Smooth muscle cell (in vitro differentiated cells): ENCODE data around the gene WBP1L. TPM values are rescaled to one million over a fixed set of nuclear protein-coding genes. Genes with fewer than 3 reads are reported as not detected.

Experiments
- DNase-seq: peaks from one replicate; lab custom pipeline; 2025; ENCODE audit not compliant: unreplicated experiment; lab: John Stamatoyannopoulos, UW
- H2AFZ ChIP-seq: fragments of 200-600 bp; sonication (generic); 2 replicates; pipeline ENCODE4 v1.6.0; 2016; ENCODE audit warnings: antibody characterized with exemption, low read depth, mild to moderate bottlenecking
- H3F3A ChIP-seq: fragments of 200-600 bp; sonication (generic); 2 replicates; pipeline ENCODE4 v1.6.0; 2017; ENCODE audit warnings: antibody characterized with exemption, low read depth
- H3K27ac ChIP-seq: fragments of 200-600 bp; sonication (generic); 2 replicates; pipeline ENCODE4 v1.5.1; 2016; ENCODE audit warnings: low read depth, mild to moderate bottlenecking
- H3K27me3 ChIP-seq: fragments of 200-600 bp; sonication (generic); 2 replicates; pipeline ENCODE4 v1.6.1; 2016; ENCODE audit warnings: low read depth, mild to moderate bottlenecking
- H3K36me3 ChIP-seq: fragments of 200-600 bp; sonication (generic); 2 replicates; pipeline ENCODE4 v1.5.1; 2016; ENCODE audit warnings: low read depth
- H3K4me1 ChIP-seq: fragments of 200-600 bp; sonication (generic); 2 replicates; pipeline ENCODE4 v1.5.1; 2016; ENCODE audit warnings: low read depth
- H3K4me2 ChIP-seq: fragments of 200-600 bp; sonication (generic); 2 replicates; pipeline ENCODE4 v1.6.0; 2016; ENCODE audit warnings: mild to moderate bottlenecking
- H3K4me3 ChIP-seq: fragments of 200-600 bp; sonication (generic); 2 replicates; pipeline ENCODE4 v1.5.1; 2016; ENCODE audit warnings: mild to moderate bottlenecking
- H3K79me2 ChIP-seq: fragments of 200-600 bp; sonication (generic); 2 replicates; pipeline ENCODE4 v1.6.0; 2016; ENCODE audit warnings: low read depth, mild to moderate bottlenecking
- H3K9ac ChIP-seq: fragments of 200-600 bp; sonication (generic); 2 replicates; pipeline ENCODE4 v1.6.0; 2016; ENCODE audit warnings: low read depth
- H3K9me3 ChIP-seq: fragments of 200-600 bp; sonication (generic); replicated peaks from 2 replicates; pipeline ENCODE4 v1.5.1; 2016; ENCODE audit warnings: low read depth
- H4K20me1 ChIP-seq: fragments of 200-600 bp; sonication (generic); 2 replicates; pipeline ENCODE4 v1.6.0; 2016; ENCODE audit warnings: low read depth
- WGBS: methylation state at CpG from one replicate; pipeline ENCODE4 v1.1.7; 2016; ENCODE audit warnings: low lambda C conversion rate; 5-methylcytosine and 5-hydroxymethylcytosine counted together
- polyA plus RNA-seq: library from polyadenylated mRNA; unstranded; fragments of >200 nt; fragmentation: Nextera tagmentation; extraction: Ambion mirVana; gene quantifications from 2 replicates; pipeline ENCODE4 v1.2.1, GENCODE V29; 2016
- total RNA-seq: library from RNA; depleted of rRNA; stranded (reverse); fragments of >200 nt; gene quantifications from 2 replicates; pipeline ENCODE4 v1.2.3, GENCODE V29; 2014
- TF ChIP-seq, protein P1 (sequence below): fragments of 200-600 bp; sonication (generic); IDR thresholded peaks from 2 replicates; pipeline ENCODE4 v1.5.1; 2017; ENCODE audit warnings: borderline replicate concordance, mild to moderate bottlenecking, antibody characterized with exemption; ENCODE audit not compliant: insufficient read depth, poor library complexity, severe bottlenecking

WBP1L gene
- total and polyA plus RNA-seq, 2 experiments from 2014 or later, result 18.0 to 45.3 TPM

DNA sequence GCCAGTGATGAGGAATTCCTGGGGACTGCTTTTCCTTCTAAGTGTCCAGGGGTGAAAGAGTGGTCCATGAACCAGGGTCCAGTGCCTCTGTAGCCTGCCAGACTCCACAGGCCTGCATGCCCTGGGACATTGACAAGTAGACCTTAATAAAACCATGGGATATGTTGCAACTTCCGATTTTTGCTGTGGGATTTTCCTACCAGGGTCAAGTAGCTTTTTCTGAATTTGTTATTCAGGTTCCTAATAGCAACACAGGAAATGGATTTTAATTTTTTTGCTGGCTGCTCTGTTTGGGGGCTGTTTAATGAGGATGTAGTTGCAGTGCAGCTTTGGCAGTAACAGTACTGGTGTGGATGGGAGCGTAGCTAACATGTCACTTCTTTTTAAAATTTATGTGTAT, 42.1 kb downstream of the WBP1L start:
- H3K4me2 ChIP-seq, result no peak overlapping the region
- no peaks in the 10 kb centered on the region for H3K27me3 ChIP-seq
- peaks cover 91% of the 10 kb centered on the region for H4K20me1 ChIP-seq
- H3K9me3 ChIP-seq, result no peaks in the 10 kb centered on the region
- 91% methylated on average over 2 of the region's 2 CpGs for WGBS
- H3K4me1 ChIP-seq, result peaks cover 11% of the 10 kb centered on the region
- DNase-seq, result no peak
- TF ChIP-seq, protein P1, sequence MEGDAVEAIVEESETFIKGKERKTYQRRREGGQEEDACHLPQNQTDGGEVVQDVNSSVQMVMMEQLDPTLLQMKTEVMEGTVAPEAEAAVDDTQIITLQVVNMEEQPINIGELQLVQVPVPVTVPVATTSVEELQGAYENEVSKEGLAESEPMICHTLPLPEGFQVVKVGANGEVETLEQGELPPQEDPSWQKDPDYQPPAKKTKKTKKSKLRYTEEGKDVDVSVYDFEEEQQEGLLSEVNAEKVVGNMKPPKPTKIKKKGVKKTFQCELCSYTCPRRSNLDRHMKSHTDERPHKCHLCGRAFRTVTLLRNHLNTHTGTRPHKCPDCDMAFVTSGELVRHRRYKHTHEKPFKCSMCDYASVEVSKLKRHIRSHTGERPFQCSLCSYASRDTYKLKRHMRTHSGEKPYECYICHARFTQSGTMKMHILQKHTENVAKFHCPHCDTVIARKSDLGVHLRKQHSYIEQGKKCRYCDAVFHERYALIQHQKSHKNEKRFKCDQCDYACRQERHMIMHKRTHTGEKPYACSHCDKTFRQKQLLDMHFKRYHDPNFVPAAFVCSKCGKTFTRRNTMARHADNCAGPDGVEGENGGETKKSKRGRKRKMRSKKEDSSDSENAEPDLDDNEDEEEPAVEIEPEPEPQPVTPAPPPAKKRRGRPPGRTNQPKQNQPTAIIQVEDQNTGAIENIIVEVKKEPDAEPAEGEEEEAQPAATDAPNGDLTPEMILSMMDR, result no peak
- H2AFZ ChIP-seq, result no peak overlapping the region
- H3K27ac ChIP-seq, result no peak overlapping the region
- H3K4me3 ChIP-seq, result no peak overlapping the region
- no peak overlapping the region for H3K9ac ChIP-seq
- peaks cover 20% of the 10 kb centered on the region for H3F3A ChIP-seq
- no peaks in the 10 kb centered on the region for H3K36me3 ChIP-seq
- H3K79me2 ChIP-seq, result peaks cover 67% of the 10 kb centered on the region

DNA sequence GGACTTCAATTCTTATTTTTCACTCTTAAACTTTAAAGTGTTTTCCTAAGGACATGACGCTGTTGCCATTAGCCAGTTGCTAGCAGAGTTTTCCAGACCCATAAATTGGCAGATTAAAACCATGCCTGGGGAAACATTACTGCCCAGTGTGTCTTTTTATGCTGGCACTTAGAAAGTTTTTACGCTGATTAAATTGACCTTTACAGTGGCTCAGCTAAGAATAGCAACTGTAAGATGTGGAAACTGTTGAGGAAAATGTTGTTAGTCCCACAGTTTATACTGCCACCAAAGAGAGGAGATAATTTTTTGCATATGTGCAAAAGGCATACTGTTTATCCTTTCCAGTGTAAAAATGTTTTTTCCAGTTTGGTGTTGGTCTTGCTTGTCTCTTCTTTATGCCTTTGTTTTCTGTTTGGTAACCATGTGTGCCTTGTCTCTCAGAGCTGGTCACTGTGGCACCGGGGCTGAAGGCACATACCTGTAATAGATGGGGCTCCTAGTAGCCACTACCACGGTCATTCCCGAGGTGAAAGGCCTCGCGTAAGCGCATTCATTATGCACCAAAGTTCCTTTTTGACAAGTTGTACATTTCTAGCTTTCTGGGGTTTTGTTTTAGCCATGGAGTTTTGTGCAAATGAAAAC, 48.1 kb downstream of the WBP1L start:
- H3K4me3 ChIP-seq, result no peak overlapping the region
- no peaks in the 10 kb centered on the region for H3K27me3 ChIP-seq
- no peaks in the 10 kb centered on the region for H3K36me3 ChIP-seq
- H3K79me2 ChIP-seq, result peaks cover 71% of the 10 kb centered on the region
- TF ChIP-seq, protein P1, result no peak
- H3K4me1 ChIP-seq, result no peaks in the 10 kb centered on the region
- WGBS, result 70% methylated on average over 8 of the region's 8 CpGs
- H3K9me3 ChIP-seq, result no peaks in the 10 kb centered on the region
- DNase-seq, result no peak
- no peak overlapping the region for H3K4me2 ChIP-seq
- peaks cover 93% of the 10 kb centered on the region for H4K20me1 ChIP-seq
- H3K9ac ChIP-seq, result no peak overlapping the region
- H2AFZ ChIP-seq, result no peak overlapping the region
- H3F3A ChIP-seq, result peaks cover 22% of the 10 kb centered on the region
- H3K27ac ChIP-seq, result peak overlapping the region; percentile 41

DNA sequence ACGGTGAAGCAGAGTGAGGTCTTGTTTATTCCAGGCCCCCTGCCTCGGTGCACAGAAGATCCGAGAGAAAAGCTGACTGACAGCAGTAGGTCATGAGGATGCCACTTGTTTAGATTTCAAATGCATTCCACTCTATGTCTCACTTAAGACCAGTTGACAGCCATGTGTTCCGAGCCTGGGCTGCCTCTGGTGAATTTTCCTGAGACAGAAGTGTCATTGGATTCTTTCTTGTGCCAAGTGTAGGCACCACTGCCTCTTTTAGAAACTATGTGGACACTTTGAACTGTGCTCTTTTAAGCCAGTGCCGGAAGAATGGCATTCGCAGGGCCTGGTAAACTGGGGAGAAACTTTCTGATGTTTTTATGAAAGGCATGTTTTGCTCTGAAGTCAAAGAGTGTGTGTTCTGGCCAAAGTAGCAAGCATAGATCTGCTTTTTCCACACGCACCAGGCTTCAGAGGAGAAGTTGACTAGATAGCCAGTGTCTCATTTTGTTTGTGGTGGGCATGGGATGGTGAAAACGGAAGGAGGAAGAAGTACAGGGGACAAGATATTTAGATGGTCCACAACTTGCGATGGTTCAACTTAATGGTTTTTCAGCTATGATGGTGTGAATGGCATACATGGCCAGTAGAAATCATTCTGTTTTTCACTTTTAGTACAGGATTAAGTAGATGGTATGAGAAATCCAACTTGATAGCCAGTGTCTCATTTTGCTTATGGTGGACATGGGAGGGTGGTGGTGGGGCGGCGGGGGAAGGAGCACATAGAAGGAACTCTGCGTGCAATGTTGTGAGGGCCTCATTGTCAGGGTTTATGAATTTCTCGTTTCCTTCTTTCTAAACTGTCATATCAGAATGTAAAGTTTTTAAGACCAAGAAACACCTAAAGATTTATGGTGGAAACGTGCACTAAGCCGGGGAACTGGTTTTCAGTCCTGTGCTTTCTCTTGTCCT, 52.0 kb downstream of the WBP1L start:
- Histone ChIP-seq H4K20me1 (peaks cover 83% of the 10 kb centered on the region), H3K36me3 (no peaks in the 10 kb centered on the region), H3K27me3 (no peaks in the 10 kb centered on the region), H3K4me2 (peak overlapping the region; percentile 35), H2AFZ (no peak overlapping the region), H3K9me3 (no peaks in the 10 kb centered on the region), H3K4me3 (no peak overlapping the region), H3K27ac (peak overlapping the region; percentile 17), H3K79me2 (peaks cover 50% of the 10 kb centered on the region), H3K9ac (no peak overlapping the region), H3K4me1 (no peaks in the 10 kb centered on the region), H3F3A (peaks cover 22% of the 10 kb centered on the region)
- TF ChIP-seq, protein P1, result no peak
- no peak for DNase-seq
- WGBS, result 58% methylated on average over 15 of the region's 15 CpGs
